PFSK-1 (cell line): ENCODE measurements around the gene EQTN. TPM values are rescaled to one million over a fixed set of nuclear protein-coding genes. Genes with fewer than 3 reads are reported as not detected.

Experiments used
- FOXP2 ChIP-seq: optimal IDR thresholded peaks from 2 replicates; pipeline ENCODE3; 2011; ENCODE audit warnings: borderline replicate concordance, control low read depth, inconsistent platforms; ENCODE audit not compliant: insufficient read depth; ENCODE audit errors: extremely low read length, extremely low read depth
- POLR2AphosphoS5 ChIP-seq: IDR thresholded peaks from 2 replicates; pipeline ENCODE4 v1.6.1; 2012; ENCODE audit warnings: low read depth, mild to moderate bottlenecking, control low read depth, low read length, moderate library complexity
- REST ChIP-seq, 2 experiments: IDR thresholded peaks; 2 replicates each; pipeline versions ENCODE4 v1.6.1 to v1.8.0; 2011 to 2012; ENCODE audit warnings: low read depth in 2 of 2, low read length in 2 of 2, control low read depth in 1 of 2, inconsistent platforms in 1 of 2, mild to moderate bottlenecking in 1 of 2, moderate library complexity in 1 of 2; ENCODE audit not compliant: insufficient read depth in 1 of 2
- SIN3A ChIP-seq: IDR thresholded peaks from 2 replicates; pipeline ENCODE4 v1.6.1; 2012; ENCODE audit warnings: mild to moderate bottlenecking, low read length, moderate library complexity, borderline replicate concordance; ENCODE audit not compliant: insufficient read depth
- TAF1 ChIP-seq: IDR thresholded peaks from 2 replicates; pipeline ENCODE4 v1.6.1; 2012; ENCODE audit warnings: low read length, control low read depth, borderline replicate concordance; ENCODE audit not compliant: insufficient read depth
- polyA plus RNA-seq: library from polyadenylated mRNA; unstranded; fragments of >200 nt; gene quantifications from one replicate; pipeline ENCODE4 v1.2.1, GENCODE V29; 2012; ENCODE audit warnings: low read depth, missing spikeins; ENCODE audit not compliant: insufficient read length

EQTN gene
- not detected for polyA plus RNA-seq

DNA sequence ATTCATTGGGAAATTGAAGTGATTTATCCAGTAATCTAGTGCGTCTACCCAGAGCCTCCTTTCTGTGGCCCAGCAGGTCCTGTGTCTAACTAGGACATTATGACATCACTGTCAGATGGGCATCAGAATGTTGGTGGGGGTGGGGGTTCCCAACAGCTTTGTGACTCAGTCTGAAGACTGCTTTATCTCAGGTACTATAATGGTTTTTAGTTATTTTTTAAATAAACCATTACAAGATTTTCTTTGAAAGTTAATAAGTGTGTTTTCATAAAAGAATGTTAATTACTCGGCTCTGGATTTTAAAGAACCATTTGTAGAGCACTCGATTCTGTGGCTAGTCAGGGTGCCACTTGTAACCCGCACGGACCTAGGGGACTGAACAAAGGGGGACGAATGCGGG is at the start of gene EQTN:
Gene EQTN, minus strand, starts transcription at position 101 of the 400 bp plus-strand sequence. Its CDS starts 95 bp downstream, at position 6.
- no peak for TF ChIP-seq FOXP2
- no peak for TF ChIP-seq TAF1
- TF ChIP-seq REST (IDR thresholded peaks at IDR 0.05; ENCODE audit: insufficient read depth in 1 of 2, low read depth in 2 of 2, low read length in 2 of 2), result no peak
- no peak for TF ChIP-seq POLR2AphosphoS5
- TF ChIP-seq SIN3A, result no peak

- TF ChIP-seq SIN3A (no peak), FOXP2 (no peak), POLR2AphosphoS5 (no peak), TAF1 (no peak), REST (IDR thresholded peaks at IDR 0.05; ENCODE audit: insufficient read depth in 1 of 2, low read depth in 2 of 2, low read length in 2 of 2) (no peak)
Observed at GRCh38 chr9:27344776-27345175, 47.8 kb upstream of the EQTN start.

DNA sequence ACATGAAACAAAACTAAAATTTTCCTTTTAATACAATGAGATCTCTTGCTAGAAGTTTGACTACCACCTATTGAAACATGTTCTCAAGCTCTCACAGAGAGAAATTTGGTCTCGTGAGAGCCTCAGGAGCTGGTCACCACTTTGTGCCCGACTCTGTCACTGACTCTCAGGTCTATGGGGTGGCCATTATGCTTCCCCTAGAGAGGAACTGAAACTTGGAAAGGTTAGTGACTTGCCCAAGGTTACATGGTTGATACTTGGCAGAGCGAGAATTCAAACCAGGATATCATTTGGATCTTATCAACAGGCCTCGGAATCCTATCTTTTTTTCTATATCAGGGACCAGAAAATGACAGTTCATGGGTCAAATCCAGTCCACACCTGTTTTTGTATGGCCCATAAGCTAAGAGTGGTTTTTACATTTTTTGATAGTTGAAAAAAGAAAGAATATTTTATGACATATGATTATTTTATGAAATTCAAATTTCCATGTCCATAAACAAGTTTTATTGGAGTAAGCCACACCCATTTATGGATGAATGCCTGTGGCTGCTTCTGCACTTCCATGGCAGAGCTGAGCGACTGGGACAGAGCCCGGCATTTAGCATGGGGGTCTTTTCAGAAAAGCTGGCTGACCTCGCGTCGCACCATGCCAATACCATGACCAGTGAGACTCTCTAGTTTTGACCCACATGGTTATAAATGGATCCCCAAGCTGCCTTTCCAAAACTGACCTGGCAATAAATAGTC is 44.8 kb upstream of the EQTN start:
- TF ChIP-seq FOXP2 (no peak), TAF1 (no peak), SIN3A (no peak), REST (IDR thresholded peaks at IDR 0.05; ENCODE audit: insufficient read depth in 1 of 2, low read depth in 2 of 2, low read length in 2 of 2) (no peak), POLR2AphosphoS5 (no peak)

GRCh38 chr9:27340961-27341511 is 44.1 kb upstream of the EQTN start:
- TF ChIP-seq POLR2AphosphoS5 (no peak), FOXP2 (no peak), TAF1 (no peak), REST (IDR thresholded peaks at IDR 0.05; ENCODE audit: insufficient read depth in 1 of 2, low read depth in 2 of 2, low read length in 2 of 2) (no peak), SIN3A (no peak)

GRCh38 chr9:27340285-27340674 is 43.3 kb upstream of the EQTN start:
- TF ChIP-seq SIN3A (no peak), POLR2AphosphoS5 (no peak), REST (IDR thresholded peaks at IDR 0.05; ENCODE audit: insufficient read depth in 1 of 2, low read depth in 2 of 2, low read length in 2 of 2) (no peak), FOXP2 (no peak)
